NCI-H1092 (cell line): ENCODE data around the gene UTS2B.

ENCODE experiments used
- DNase-seq: peaks from one replicate; lab custom pipeline; 2025; lab: John Stamatoyannopoulos, UW

Gene UTS2B, protein sequence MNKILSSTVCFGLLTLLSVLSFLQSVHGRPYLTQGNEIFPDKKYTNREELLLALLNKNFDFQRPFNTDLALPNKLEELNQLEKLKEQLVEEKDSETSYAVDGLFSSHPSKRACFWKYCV

DNA sequence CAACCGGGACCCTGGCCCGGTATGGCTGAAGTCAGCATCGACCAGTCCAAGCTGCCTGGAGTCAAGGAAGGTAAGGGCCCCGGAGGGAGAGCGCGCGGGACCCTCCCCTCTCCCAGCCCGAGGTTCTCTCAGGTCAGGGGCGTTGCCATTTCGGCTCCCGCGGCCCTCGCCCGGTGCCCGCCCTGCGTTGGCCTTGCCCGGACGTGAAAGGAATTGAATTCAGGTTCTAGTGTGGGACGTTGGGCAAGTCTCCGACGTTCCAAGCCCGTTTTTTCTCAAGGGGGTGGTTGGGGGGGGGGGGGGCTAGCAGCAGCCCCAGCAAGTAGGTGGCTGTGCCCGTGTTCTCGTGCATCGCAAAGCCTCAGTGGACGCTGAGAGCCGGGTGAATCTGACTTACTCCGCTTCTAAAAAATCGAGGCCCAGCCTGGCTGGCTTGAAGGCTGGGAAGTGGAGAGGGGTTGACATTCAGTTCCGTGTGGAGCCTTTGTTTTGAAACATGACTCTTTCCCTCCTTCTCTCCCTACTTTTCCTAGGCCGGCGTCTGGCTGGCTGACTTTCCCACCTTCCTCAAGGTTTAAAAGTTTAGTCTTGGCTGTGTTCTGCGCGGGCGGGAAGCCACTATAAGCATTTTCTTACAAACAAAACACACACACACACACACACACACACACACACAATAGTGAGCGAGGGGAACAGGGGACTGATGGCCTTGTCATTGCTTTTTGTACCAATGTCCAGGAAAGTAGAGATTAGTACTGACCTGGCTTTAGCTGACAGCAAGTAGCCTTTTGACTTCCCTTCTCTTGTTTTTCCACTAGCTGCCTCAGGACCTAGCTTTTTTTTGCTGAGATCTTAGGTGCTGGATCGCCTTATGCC, at the start of gene UTS2B:
TSS of gene UTS2B (minus strand) at position 873 of the 876 bp plus-strand sequence. CDS start 48,337 bp downstream, outside the sequence.
- DNase-seq, result peak; percentile 40

DNA sequence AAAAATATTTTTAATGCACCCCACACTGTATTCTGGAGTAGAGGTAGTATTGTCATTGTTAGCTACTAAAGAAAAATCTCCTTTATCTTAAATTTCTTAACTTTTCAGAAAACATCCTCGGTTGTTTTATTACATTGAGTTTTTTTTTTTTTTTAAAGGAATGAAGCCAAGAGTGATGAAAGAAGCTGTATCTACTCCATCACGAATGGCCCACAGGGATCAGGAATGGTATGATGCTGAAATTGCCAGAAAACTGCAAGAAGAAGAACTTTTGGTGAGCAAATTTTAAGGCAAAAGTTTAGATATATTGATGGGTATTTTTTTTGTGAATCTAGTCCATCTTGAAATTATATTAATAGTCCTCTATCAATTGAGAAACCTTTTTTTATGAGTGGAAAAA, 49.7 kb upstream of the UTS2B start:
- no peak for DNase-seq

DNA sequence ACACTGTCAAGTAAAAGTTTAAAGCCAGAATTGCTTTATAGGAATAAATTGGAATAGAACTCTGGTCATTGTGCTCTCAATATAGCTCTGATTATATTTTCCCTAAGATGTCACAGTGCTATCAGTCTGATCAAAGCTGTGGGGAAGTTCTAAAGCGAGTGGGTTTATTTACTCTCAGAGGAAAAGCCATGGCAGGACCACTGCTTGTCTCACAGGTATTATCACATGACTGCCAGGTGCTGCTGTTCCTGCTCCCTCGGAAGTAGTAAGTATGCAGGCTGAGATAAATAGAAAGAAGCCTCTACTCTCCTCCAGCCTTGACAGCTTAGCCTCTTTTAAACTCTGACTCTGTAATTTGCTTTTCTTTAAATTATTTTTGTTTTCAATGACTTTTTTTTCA, 49.1 kb upstream of the UTS2B start:
- DNase-seq, result no peak

DNA sequence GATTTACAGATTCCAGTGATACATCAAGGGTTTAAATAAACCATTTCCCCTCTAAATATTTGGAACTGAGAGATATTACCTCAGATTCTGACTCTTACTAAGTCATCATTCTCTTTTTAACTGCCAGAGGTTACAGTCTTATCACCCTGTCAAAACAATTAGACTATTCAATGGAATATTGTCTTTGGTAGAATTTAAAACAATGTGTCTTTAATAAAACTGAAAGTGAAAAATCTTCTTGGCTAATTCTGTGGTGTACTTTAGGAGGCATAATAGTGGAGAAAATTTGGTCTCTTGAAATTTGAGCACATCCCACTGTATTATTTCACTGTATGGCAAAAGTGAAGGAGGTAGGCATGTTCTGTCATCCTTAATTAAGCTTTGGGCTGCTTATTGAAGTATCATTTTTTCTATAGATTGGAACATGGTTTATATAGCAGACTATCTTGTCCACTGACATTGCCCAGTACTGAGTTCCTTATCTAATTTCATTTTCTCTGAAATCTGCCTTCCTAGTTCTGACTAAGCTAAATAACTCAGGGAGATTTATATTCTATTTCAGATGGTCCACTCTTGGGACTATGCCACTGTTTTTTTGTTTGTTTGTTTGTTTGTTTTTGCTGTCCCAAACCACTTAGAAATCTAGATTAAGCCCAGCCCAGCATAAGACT, 48.0 kb upstream of the UTS2B start:
- no peak for DNase-seq

GRCh38 chr3:191376516-191377141, 46.3 kb upstream of the UTS2B start:
- no peak for DNase-seq

- DNase-seq, result no peak
Observed at GRCh38 chr3:191373327-191373726, 43.0 kb upstream of the UTS2B start.

GRCh38 chr3:191372122-191372521, 41.8 kb upstream of the UTS2B start:
- DNase-seq, result no peak

- DNase-seq, result no peak
Observed at GRCh38 chr3:191369616-191370010, 39.3 kb upstream of the UTS2B start.

DNA sequence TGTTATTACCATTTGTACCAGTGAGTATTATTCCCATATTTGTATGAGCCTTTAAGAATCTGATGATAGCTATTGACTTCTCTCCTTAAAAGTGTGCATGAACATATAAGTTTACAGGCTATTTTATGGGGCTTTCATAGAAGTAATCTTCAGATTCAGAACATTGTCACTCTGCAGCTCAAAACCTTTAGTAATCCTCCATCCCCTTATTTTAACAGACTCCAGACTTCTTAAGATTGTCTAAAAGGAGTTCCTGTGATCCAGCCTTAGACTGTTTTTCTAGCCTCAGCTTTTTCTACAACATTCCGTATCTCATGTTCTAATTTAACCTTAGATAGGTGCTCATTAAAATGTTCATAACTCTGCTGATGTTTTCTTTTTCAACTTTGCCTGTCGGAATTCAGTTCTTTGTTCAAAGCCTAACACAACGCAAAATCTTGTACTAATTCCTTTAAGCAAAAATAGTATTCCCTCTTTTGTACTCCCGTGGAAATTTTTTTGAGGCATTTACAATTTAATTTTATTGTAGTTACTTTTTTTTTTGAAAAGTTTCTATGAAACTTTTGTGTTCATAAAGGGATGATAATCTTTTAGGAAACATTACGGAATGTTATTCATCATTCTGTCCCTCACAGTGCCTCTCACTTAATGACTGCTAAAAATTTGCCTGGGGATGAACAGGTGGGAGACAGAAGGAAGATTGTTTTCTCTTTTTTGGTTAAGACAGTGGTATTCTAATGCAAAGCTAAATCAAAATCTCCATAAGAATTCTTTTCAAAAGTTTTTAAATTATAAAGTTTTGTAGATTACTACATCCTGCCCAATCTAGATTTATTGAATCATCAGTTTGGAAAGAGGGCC, 38.7 kb upstream of the UTS2B start:
- no peak for DNase-seq

- no peak for DNase-seq
Observed at GRCh38 chr3:191366675-191367074, 36.3 kb upstream of the UTS2B start.

DNA sequence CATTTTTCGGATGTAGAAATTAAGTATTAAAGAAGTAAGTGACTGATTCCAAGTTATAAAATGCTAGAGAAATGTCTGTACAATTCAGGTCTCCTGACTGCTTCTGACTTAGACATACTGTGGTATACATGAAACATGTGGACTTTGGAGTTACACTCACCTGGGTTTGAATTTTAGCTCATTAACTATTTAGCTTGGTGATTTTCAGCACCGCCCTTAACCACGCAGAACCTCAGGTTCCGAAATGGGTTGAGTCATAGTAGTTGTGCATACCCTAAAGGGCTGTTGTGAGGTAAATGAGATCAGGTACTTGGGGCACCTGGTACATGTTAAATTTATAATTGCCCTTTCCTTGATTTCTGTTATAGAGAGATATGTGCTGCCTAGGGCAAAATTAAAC, 32.9 kb upstream of the UTS2B start:
- no peak for DNase-seq

GRCh38 chr3:191362524-191363090, 32.3 kb upstream of the UTS2B start:
- no peak for DNase-seq

- DNase-seq, result no peak
Observed at GRCh38 chr3:191362037-191362436, 31.7 kb upstream of the UTS2B start.

GRCh38 chr3:191361456-191361855, 31.1 kb upstream of the UTS2B start:
- no peak for DNase-seq

DNA sequence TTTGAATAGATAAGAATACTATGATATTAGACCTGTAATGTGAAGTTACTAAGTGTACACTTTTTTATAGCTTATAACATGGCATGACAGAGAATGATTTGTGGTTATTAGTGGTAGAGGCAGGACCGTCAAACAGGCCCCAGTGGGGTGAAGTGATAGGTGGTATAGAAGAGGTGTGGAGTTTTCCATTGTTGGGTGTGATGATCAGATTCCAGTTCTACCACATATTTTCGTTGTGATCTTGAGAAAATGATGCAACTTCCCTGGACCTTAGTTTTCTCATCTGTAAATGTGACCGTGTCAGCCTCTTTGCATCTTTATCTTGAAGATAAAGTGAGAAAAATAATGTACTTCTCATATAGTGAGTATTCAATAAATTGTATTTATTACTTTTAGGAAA, 30.3 kb upstream of the UTS2B start:
- no peak for DNase-seq

DNA sequence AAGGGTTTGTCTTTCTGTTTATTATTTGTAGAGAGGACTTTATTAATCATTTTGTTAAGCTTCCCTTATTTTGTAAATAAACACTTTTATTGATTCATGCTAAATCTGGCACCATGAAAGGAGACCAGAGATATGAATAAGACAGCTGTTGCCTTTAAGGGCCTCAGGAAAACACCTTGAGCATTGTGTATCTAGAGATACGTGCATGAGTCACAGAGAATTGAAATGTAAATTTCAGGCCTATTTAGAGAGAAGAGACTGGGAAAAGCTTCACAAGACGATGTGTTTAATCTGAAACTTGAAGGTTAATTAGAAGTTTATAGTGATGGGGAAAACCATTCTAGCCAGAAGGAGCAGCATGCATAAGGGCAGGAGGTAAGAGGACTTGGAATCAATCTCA, 28.6 kb upstream of the UTS2B start:
- DNase-seq, result no peak

DNA sequence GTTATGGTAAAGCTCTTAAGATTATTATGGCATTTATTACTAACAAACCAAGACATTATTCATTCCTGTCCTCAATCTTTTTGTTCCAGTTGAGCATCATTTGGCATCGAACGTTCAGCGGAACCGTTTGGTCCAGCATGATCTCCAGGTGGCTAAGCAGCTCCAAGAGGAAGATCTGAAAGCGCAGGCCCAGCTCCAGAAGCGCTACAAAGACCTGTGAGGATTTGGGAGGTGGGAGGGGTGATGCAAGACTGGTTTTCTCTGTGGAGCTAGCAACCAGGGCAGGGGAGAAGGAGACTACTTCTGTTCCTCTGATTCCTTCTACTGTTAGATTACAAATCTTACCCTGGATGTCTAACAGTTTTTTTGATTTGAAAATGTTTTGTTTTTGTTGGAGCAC, 27.6 kb upstream of the UTS2B start:
- no peak for DNase-seq

DNA sequence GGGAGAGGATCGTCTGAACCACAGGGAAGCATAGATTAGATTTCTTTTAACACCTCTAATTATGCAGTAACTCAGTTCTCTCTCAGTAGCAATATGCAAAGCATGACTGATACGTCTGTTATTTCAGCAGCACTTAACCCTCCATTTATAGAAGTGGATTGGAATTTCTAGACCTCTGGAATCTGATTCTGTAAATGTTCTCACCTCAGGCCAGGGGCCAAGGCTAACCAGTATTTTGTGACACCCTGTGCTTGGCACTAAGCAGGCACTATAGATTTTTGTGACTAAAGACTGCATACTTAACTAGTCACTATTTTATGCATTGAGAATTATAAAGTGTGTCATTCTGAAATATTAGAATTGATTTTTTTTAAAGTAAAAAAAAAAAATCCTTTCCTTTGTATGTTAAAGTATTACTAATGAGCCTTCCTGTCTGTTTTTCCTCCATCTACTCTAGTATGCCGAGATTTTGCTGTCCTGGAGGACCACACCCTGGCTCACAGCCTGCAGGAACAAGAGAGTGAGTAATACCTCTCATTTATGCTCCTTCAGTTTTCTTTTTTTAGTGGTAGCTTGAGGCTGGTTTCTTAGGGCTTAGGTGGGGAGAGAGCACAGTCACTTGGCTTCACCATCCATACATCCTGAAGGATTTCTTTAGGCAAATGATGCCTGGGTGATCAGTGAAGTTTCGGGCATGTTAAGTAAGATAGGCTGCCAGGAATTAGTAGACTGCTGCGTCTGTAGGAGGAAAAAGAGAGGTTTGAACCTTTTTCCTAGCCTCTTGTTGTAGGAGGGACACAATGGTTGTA, 26.5 kb upstream of the UTS2B start:
- DNase-seq, result no peak

DNA sequence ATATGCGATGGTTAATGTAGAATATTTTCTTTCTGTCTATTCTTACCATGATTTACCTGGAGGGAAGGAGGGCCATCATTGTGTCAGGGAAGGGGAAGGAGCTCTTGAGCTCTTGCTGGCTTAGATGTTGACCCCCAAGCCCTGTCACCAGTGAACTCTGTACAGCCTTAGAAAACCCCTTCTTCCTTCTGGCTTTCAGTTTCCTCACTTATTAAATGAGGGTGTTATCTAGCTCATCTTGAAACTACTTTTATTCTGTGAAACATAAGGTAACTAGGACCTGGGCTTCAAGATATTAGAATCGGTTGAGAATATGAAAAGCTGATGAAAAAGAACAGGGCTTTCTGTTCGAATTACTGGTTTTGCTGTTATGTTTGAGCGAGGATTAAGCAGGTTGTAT, 25.1 kb upstream of the UTS2B start:
- DNase-seq, result no peak

- no peak for DNase-seq
Observed at GRCh38 chr3:191353022-191353777, 22.9 kb upstream of the UTS2B start.
